ENCODE results near the gene ZFP28. TPM values are rescaled to one million over a fixed set of nuclear protein-coding genes. Genes with fewer than 3 reads are reported as not detected.
A peak's percentile ranks its signal among the peaks of the same experiment; 100 is the strongest.

ZFP28 gene
- polyA plus RNA-seq (ENCODE audit: insufficient read length), result 9.9 TPM

DNA sequence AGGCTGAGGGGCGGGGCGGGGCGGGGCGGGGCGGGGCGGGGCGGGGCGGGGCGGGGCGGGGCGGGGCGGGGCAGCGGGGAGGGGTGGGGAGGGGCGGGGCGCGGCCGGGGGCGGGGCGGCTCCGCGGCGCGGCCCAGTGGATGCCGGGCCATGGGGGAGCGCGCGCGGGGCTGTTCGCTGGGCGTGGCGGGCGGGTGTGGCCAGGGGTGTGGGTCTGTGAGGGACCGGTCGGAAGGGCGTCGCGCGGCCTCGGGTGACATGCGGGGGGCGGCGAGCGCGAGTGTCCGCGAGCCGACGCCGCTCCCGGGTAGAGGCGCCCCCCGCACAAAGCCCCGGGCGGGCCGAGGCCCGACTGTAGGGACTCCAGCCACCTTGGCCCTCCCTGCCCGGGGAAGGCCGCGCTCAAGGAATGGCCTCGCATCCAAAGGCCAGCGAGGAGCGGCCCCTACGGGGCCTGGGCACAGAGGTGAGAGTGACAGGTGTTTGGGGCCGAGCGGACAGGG, at the start of gene ZFP28:
ZFP28 (plus strand) TSS at position 188 of the 503 bp plus-strand sequence; CDS start at position 259, 71 bp downstream.
- DNase-seq, result no peak

DNA sequence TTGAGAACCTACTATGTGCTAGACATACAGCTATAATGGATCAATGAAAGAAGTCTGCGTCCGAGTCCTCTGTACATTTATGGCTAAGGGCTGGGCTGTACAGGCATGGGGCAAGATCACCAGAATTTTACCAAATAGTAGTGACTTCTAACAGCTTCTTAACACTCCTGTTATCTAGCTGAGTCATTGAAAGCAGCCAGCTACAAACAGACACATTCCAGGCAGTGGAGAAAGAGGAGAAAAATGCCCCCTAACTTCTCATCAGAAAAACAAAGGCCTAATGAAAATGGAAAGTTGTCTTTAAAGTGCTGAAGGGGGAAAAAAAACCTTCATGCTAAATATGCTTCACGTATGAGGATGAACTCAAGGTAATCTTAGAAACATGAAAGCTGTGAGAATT, 47.3 kb upstream of the ZFP28 start:
- DNase-seq, result no peak

DNA sequence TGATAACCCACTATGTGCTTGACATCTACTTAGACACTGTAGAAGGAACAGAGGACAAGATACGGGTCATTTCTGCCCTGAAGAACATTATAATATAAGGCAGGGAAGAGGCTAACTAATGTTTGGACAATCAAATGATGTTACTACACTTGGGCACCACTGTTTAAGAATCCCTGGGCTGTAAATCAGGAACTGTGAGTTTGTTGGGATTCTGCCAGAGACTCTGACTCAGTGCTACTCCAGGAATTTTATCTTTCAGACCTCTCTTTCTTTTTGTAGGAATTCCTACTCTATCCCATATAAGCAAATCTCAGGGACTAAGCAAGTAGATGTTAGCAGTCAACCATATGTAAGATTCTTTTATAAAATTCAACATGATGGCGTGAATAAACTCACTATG, 34.2 kb upstream of the ZFP28 start:
- DNase-seq, result no peak

DNA sequence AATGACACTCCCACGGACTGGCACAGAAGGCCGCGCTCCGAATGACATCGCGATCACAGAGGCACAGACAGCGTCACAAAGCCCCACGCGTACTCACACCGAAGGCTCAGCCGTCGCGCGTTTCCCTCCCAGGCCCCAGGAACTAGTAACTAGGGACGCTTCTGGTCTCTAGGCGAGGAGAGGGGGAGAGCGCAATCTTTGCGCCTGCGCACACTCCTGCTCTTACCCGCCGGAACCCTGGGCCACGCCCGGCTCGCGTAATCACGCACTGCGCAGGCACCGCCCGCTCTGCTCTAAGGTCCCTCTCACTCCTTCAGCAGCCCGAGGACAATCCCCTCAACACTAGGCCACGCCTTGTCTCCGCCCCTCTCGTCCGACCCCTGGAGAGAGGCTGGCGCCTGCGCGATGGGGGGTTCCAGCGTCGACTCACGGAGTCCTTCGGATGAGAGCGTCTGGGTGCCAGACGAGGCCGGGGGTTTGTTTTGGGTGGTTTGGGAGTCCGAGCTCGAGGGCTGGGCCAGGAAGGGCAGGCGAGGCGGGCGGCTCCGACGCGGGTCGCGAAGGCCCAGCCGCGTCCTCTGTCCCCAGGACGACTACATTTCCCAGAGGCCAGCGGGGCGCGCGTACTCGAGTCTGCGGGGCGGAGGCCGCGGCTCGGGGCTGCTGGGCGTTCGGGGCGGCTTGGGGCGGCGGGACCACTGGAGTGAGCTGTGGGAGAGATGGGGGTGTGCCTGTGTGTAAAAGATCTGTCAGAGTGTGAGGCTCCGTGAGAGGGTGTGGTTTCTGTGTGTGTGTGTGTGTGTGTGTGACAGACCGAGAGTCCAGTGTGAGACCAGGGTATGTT, 31.1 kb upstream of the ZFP28 start, which contains the start of gene ZNF471:
ZNF471 (plus strand) TSS at position 410 of the 844 bp plus-strand sequence. CDS start 3,717 bp downstream, outside the sequence.
- peak; percentile 99 for DNase-seq

DNA sequence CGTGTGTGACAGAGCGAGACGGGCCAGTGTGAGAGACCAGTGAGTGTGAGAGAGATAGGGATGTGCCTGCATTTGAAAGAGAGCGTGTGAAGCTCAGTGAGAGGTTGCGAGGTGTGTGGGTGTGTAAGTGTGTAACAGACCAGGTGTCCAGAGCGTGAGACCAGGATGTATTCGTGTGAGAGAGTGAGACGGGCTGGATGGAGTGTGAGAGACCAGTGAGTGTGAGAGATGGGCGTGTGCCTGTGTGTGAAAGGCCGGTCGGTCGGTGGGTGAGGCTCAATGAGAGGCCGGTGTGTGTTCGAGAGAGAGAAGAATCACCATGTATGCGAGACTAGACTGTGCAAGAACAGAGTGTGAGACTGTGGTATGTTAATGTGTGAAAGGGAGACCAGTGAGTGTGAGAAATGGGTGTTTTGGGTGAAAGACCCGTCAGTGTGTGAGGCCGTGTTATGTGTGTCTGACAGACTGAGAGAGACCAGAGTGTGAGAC, 30.4 kb upstream of the ZFP28 start:
- peak; percentile 2 for DNase-seq

DNA sequence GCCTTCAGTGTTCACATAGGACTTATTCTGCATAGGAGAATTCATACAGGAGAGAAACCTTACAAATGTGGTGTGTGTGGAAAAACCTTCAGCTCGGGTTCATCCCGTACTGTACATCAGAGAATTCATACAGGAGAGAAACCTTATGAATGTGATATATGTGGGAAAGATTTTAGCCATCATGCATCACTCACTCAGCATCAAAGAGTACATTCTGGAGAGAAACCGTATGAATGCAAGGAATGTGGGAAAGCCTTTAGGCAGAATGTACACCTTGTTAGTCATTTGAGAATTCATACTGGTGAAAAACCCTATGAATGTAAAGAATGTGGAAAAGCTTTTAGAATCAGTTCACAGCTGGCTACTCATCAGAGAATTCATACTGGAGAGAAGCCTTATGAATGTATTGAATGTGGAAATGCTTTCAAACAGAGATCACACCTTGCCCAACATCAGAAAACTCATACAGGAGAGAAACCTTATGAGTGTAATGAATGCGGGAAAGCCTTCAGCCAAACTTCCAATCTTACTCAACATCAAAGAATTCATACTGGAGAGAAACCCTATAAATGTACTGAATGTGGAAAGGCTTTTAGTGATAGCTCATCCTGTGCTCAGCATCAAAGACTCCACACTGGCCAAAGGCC, 13.4 kb upstream of the ZFP28 start:
- no peak for DNase-seq

DNA sequence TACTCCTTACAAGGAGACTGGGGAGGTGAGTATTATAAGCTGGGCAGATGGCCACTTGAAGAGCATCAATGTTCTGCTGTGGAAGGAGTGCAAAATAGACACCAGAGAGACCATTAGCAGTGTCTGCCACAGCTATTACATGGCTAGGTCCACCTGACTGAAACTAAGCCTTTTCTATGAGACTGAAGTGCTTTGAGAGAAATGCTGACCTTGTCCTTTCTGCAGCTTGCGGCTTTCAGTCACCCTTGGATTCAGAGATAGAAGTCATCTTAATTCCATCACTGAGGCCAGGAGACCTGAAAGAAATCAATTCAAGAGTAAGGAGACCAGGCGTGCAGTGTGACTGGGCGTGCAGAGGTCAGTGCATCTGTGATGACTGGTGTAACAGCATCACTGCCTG, 1.3 kb upstream of the ZFP28 start:
- no peak for DNase-seq

DNA sequence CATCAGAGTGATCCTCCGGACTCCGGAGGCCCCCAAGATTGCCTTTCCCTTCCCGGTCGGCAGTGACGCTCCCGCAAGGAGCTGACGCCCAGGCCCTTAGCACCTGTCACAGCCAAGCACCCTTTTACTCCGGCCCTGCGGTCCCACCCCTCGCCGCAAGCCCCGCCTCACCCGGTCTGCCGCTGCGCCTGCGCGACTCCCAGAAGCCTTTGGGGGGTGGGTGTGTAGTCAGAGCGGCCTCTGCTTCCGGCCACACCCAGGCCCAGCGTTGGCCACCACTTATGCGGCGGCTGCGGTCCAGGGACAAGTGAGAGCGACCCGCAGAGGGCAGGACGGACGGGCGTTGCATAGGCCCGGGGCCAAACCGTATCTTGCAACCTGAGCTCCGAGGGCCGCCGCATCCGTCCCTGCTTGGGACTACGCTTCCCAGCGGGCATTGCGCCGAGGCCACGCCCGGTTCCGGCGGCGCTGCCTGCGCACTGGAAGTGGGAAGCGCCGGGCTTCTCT, 441 bp upstream of the ZFP28 start:
- DNase-seq, result peak; percentile 91

DNA sequence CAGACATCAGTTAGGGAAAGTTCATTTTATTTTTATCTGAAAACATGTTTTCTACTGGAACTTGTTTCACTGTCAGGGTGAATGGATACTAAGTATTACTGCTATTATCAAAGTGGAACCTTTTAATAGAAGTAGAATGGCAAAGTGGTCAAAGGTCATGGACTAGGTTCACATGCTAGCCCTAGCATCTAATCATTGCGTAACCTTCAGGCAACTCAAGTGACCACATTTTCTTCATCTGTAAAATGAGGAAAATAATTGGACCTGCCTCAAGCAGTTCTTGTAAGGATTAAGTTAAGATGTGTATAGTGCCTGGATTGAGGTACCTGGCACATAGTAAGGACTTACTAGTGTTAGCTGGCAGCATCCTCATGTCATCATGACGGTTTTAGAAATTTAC, 5.0 kb downstream of the ZFP28 start:
- DNase-seq, result no peak

DNA sequence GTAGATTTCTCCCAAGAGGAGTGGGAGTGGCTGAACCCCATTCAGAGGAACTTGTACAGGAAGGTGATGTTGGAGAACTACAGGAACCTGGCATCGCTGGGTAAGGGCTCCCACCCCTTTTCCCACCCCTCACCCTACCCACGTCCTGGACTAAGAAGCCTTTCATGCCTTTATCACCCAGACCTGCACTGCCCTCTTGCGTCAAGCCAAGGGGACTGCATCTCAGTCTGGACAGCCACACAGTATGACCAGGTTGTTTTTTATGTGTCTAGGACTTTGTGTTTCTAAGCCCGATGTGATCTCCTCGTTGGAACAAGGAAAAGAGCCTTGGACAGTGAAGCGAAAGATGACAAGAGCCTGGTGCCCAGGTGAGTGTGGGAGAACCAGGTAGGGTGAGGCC, 8.8 kb downstream of the ZFP28 start:
- no peak for DNase-seq

DNA sequence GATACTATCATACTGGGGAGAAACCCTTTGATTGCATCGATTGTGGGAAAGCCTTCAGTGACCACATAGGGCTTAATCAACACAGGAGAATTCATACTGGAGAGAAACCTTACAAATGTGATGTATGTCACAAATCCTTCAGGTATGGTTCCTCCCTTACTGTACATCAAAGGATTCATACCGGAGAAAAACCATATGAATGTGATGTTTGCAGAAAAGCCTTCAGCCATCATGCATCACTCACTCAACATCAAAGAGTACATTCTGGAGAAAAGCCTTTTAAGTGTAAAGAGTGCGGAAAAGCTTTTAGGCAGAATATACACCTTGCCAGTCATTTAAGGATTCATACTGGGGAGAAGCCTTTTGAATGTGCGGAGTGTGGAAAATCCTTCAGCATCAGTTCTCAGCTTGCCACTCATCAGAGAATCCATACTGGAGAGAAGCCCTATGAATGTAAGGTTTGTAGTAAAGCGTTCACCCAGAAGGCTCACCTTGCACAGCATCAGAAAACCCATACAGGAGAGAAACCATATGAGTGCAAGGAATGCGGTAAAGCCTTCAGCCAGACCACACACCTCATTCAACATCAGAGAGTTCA, 15.6 kb downstream of the ZFP28 start:
- no peak for DNase-seq

DNA sequence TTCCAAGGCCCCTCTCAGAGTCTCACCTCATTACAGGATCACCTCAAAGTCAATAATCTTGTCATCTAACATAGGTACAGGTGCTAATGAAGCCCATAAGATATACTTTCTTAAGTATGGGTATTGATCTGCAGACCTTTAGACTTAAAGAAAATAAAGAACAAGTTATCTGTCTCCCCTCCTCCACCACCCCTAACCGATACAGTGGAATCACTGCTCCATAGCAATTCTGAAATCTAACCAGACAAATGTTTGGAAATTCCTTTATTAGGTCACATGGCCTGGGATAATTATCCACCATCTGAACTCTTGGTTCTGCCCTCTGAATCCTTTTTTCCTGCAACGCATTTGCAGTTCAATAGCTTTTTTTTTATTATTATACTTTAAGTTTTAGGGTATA, 24.0 kb downstream of the ZFP28 start:
- no peak for DNase-seq

DNA sequence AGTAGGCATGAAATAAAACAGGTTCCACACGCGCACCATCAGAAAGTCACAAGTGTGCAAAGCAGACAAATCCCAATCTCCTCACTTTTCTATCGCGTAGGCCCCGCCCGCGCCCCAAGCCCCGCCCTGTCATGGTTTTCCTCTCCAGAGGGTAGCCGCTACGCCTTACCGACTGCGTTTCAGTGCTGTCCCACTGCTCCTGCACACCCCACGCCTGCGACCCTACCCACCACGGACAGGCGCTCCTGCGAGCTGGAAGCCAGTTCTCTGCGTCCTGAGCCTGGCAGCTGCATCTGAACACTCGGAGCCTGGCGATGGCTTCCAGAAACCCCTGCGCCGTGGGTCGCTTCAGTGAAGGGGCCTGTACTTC, 28.1 kb downstream of the ZFP28 start:
- no peak for DNase-seq

DNA sequence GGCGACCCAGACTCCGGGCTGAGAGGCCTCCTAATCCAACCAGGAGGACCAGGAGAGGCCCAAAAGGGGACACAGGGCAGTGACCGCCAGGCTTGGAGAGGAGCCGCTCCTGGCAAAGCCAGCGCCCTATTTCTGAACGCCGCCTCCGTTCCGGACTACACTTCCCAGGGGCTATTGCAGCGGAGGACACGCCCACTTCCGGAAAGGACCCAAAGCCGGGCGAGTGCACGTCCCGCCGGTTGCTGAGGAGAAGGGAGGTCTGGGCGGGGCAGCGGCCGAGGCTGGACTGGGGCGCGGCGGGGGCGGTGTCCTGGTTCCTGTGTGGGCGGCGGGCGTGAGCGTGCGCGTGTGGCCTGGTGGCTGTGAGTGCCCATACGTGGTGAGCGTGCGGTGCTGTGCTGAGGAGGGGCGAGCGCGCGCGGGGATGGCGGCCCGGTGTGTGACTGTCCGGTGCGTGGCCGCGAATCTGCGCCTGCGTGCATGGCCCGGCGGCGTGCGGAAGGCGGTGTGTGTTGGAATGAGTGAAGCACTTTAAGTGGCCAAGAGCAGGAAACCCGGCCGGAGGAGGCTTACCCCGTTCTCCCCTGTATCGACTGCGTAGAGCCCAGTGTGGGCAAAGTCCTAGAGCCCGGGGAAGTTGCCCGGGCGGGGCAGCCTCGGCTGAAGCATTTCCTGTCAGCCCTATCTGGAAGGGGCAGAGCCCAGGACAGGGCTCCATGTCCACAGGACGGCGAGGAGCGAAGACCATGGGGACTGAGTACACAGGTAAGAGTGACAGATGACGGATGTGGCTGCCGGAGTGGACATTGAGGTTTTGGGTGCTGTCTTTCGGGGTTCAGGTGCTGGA, 28.7 kb downstream of the ZFP28 start, which contains the start of gene ZNF470:
ZNF470 (plus strand) TSS at position 195 of the 847 bp plus-strand sequence. CDS start 2,844 bp downstream, outside the sequence.
- DNase-seq, result peak; percentile 94

DNA sequence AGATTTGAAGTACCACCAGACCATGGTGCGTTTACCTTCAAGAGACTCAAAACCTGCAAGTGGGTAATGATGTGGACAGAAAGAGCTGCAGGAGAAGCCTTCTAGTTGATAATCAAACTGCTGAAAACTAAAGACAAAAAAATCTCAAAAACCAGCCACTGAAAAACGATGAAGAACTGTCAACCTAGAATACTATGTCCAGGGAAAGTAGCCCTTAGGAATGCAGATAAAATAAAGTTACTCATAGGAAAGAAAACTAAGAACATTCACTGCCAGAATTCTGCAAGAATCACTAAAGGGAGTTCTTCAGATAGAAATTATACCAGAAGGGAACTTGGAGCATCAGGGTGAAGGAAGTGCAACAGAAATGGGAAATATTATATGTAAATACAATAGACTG, 33.8 kb downstream of the ZFP28 start:
- no peak for DNase-seq

DNA sequence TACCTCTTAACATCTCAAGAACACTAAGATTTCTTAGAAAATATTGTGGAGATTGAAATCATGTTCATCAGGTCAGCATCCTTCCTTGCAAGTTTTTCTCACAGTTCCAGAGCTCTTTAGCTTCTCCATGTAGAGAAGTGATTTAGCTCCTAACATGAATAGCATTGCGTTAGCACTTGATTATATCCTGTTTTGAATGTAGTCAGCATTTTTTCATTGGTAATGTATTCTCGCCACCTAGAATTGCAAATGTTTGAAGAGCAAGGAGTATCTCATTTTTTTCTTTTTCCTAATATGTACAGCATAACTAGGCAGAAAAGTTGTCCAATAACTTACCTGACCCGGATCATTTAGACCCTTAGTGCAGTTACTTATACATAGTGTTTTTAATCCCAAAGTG, 35.2 kb downstream of the ZFP28 start:
- DNase-seq, result no peak

DNA sequence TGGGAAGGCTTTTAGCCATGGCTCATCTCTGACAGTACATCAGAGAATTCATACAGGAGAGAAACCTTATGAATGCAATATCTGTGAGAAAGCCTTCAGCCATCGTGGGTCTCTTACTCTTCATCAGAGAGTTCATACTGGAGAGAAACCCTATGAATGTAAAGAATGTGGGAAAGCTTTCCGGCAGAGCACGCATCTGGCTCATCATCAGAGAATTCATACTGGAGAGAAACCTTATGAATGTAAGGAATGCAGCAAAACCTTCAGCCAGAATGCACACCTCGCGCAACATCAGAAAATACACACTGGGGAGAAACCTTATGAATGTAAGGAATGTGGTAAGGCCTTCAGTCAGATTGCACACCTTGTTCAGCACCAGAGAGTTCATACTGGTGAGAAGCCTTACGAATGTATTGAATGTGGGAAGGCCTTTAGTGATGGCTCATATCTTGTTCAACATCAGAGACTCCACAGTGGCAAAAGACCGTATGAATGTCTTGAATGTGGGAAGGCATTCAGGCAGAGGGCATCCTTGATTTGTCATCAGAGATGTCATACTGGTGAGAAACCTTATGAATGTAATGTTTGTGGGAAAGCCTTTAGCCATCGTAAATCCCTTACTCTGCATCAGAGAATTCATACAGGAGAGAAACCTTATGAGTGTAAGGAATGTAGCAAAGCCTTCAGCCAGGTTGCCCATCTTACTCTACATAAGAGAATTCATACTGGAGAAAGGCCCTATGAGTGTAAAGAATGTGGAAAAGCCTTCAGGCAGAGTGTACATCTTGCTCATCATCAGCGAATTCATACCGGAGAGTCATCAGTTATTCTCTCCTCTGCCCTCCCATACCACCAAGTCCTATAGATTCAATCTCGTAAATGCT, 39.2 kb downstream of the ZFP28 start:
- no peak for DNase-seq

DNA sequence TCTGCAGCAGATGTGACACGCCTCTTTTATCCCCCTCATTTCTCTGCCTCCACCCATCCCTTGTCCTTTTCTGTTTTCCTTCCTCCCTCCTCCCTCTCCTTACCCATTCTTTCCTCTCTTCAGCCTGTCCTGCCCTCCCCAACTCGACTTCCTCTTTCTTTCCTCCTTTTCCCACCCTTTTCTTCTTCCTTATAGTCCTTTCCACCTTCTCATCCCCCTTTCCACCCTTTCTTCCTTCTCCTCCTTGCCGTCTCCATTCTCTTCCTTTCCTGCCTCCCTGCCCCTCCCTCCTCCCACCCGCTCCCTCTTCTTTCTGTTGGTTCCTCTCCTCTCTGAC, 55.7 kb downstream of the ZFP28 start:
- no peak for DNase-seq

DNA sequence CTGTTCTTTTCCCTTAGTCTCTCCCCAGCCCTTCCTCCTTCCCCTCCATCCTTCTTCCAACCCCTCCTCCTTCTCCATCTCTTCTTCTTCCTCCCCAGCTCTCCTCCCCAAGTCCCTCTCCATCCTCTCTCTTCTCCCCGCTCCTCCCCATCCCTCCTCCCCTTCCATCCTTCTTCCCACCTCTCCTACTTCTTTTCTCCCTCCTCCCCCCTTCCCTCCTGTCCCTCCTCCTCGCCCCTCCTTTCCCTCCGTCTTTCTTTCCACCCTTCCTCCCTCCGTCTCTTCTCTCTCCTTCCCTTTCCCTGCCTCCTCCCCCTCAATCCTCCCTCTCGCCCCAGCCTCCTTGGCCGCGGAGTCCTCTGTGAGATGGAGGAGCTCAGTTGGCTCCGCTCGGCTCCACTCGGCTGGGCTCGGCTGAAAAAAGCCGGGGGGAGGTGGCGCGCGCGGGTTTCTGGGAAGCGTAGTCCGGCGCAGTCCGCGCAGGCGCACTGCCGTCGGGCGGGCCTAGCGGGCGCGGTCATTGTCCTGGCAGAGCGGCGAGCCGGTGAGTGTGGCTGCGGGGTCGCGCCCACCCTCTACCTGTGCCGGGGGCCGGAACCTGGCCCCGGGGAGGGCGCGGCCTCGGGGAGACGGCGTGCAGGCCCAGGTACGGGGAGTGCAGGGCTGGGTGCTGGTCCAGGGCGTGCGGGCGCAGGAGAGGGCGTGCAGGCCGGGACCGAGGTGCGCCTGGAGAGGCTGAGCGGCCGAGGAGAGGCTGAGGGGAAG, 56.2 kb downstream of the ZFP28 start, which contains the start of gene ZNF71:
ZNF71 (plus strand) TSS at position 520 of the 765 bp plus-strand sequence. CDS start 6,257 bp downstream, outside the sequence.
- peak; percentile 90 for DNase-seq

DNA sequence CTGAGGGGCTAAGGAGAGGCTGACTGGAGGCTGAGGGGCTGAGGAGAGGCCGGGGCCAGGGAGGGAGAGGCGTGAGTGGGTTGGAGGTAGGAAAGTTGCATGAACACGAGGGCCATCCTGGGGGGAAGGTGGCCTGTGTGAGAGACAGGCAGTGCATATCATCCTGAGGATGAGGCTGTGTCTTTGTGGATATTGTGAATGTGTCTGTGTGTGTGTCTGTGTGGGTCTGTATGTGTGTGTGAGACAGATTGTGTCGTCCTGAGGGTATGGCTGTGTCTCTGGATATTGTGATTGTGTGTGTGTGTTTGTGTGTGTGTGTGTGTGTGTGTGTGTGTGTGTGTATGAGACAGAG, 56.8 kb downstream of the ZFP28 start:
- DNase-seq, result no peak

Measured in hindlimb muscle (tissue), 1 donor.